PC-9 (cell line): ENCODE measurements around the gene TMEM263.

Experiments
- EZH2 ChIP-seq: fragments of 200-600 bp; sonication (generic); IDR thresholded peaks from 2 replicates; pipeline ENCODE4 v1.8.0; 2017; ENCODE audit warnings: antibody characterized with exemption, low read depth
- TF ChIP-seq, protein P1 (sequence below): fragments of 200-600 bp; sonication (generic); conservative IDR thresholded peaks from 2 replicates; pipeline ENCODE4 v1.6.1; 2017; ENCODE audit warnings: mixed run types, antibody characterized with exemption, mild to moderate bottlenecking, moderate library complexity

DNA sequence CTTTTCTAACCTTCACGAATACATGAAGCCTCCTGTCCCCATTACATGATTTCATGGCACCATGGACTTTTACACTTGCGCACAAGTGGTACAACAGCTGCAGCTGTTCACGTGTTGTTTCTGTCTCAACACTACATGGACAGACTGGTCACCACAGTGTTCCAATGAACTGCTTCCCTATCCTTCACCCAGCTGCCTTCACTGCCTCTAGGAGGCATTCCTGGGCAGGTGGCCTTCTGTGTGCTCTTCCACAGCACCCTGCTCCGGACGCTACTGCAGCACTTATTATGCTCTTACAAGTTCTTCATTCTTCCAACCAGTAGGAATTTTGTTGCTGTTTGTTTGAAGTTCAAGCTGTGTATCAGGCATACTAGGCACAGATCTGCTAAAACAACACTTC, 29.8 kb downstream of the TMEM263 start:
- TF ChIP-seq, protein P1, sequence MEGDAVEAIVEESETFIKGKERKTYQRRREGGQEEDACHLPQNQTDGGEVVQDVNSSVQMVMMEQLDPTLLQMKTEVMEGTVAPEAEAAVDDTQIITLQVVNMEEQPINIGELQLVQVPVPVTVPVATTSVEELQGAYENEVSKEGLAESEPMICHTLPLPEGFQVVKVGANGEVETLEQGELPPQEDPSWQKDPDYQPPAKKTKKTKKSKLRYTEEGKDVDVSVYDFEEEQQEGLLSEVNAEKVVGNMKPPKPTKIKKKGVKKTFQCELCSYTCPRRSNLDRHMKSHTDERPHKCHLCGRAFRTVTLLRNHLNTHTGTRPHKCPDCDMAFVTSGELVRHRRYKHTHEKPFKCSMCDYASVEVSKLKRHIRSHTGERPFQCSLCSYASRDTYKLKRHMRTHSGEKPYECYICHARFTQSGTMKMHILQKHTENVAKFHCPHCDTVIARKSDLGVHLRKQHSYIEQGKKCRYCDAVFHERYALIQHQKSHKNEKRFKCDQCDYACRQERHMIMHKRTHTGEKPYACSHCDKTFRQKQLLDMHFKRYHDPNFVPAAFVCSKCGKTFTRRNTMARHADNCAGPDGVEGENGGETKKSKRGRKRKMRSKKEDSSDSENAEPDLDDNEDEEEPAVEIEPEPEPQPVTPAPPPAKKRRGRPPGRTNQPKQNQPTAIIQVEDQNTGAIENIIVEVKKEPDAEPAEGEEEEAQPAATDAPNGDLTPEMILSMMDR, result no peak
- no peak for TF ChIP-seq EZH2
